ENCODE results near the gene NME2. TPM values are rescaled to one million over a fixed set of nuclear protein-coding genes. Genes with fewer than 3 reads are reported as not detected.
"Not testable (repeated sequence)": the region's sequence is repeated elsewhere in the genome, so short reads cannot be mapped to it uniquely, and the experiment has no call there.

The NME2 gene
- 664 and 674 TPM in 2 replicates for total RNA-seq

GRCh38 chr17:51166198-51166986 is at the start of gene NME2:
Gene NME2, plus strand, starts transcription at chr17:51166411. Its CDS starts 420 bp downstream, at chr17:51166831.
- Mint-ChIP-seq H3K4me1 (ENCODE audit: low read depth) (peaks cover 32% of the 10 kb centered on the region), H3K27ac (peak within 1 kb of the TSS; percentile 98), H3K9me3 (no peaks in the 10 kb centered on the region), H3K27me3 (ENCODE audit: insufficient read depth) (peaks cover 1% of the 10 kb centered on the region), H3K4me3 (peak within 1 kb of the TSS; percentile 98), H3K36me3 (ENCODE audit: low read depth) (peaks cover 52% of the 10 kb centered on the region)
- intact Hi-C loops (cut with micrococcal nuclease): loop anchor here (1.0 kb wide), 3 partner anchors 13 to 300 kb away; partner anchors contain the start of genes NME1 and TOB1
- DNase-seq (ENCODE audit: low spot score): peak; percentile 69

GRCh38 chr17:51118330-51119195 is 47.6 kb upstream of the NME2 start:
- peaks cover 66% of the 10 kb centered on the region for H3K4me1 Mint-ChIP-seq (ENCODE audit: low read depth)
- no peak for DNase-seq (ENCODE audit: low spot score)
- H3K27me3 Mint-ChIP-seq (ENCODE audit: insufficient read depth): no peaks in the 10 kb centered on the region
- peak overlapping the region; percentile 7 for H3K27ac Mint-ChIP-seq
- peak overlapping the region; percentile 97 for H3K4me3 Mint-ChIP-seq
- H3K9me3 Mint-ChIP-seq: no peaks in the 10 kb centered on the region
- H3K36me3 Mint-ChIP-seq (ENCODE audit: low read depth): peaks cover 5% of the 10 kb centered on the region
- intact Hi-C loops (cut with micrococcal nuclease): loop anchor here (2.0 kb wide), 1 partner anchor 22 kb away; no protein-coding TSS in a partner anchor

GRCh38 chr17:51119415-51120356 is 46.5 kb upstream of the NME2 start:
- Mint-ChIP-seq H3K36me3 (ENCODE audit: low read depth) (peaks cover 5% of the 10 kb centered on the region), H3K4me3 (peak overlapping the region; percentile 97), H3K27me3 (ENCODE audit: insufficient read depth) (no peaks in the 10 kb centered on the region), H3K9me3 (no peaks in the 10 kb centered on the region), H3K27ac (peak overlapping the region; percentile 97), H3K4me1 (ENCODE audit: low read depth) (peaks cover 66% of the 10 kb centered on the region)
- peak; percentile 45 for DNase-seq (ENCODE audit: low spot score)
- intact Hi-C loops (cut with micrococcal nuclease): loop anchor here (1.0 to 2.0 kb wide), 3 partner anchors 23 to 141 kb away; partner anchors contain the start of genes MBTD1 and UTP18

GRCh38 chr17:51120357-51120738 is 45.9 kb upstream of the NME2 start:
- peaks cover 60% of the 10 kb centered on the region for H3K4me1 Mint-ChIP-seq (ENCODE audit: low read depth)
- peak overlapping the region; percentile 97 for H3K4me3 Mint-ChIP-seq
- peak overlapping the region; percentile 96 for H3K27ac Mint-ChIP-seq
- no peaks in the 10 kb centered on the region for H3K9me3 Mint-ChIP-seq
- no peak for DNase-seq (ENCODE audit: low spot score)
- H3K36me3 Mint-ChIP-seq (ENCODE audit: low read depth): peaks cover 5% of the 10 kb centered on the region
- H3K27me3 Mint-ChIP-seq (ENCODE audit: insufficient read depth): no peaks in the 10 kb centered on the region
- intact Hi-C loops (cut with micrococcal nuclease): loop anchor here (1.0 to 2.0 kb wide), 2 partner anchors 90 to 140 kb away; partner anchors contain the start of genes MBTD1 and UTP18

- DNase-seq (ENCODE audit: low spot score): peak; percentile 93
- peaks cover 5% of the 10 kb centered on the region for H3K36me3 Mint-ChIP-seq (ENCODE audit: low read depth)
- peaks cover 2% of the 10 kb centered on the region for H3K27me3 Mint-ChIP-seq (ENCODE audit: insufficient read depth)
- intact Hi-C loops (cut with micrococcal nuclease): loop anchor here (1.0 to 2.0 kb wide), 8 partner anchors 26 to 414 kb away; partner anchors contain the start of genes ANKRD40, MBTD1, NME1 and NME2
- peaks cover 55% of the 10 kb centered on the region for H3K4me1 Mint-ChIP-seq (ENCODE audit: low read depth)
- H3K9me3 Mint-ChIP-seq: no peaks in the 10 kb centered on the region
- peak within 1 kb of the TSS; percentile 99 for H3K27ac Mint-ChIP-seq
- H3K4me3 Mint-ChIP-seq: peak within 1 kb of the TSS; percentile 97
These were observed 45.2 kb upstream of the NME2 start, which contains the start of gene SPAG9 for GRCh38 chr17:51120739-51121619. Gene SPAG9, minus strand, starts transcription at chr17:51120868. Its CDS starts 212 bp downstream, at chr17:51120656.

GRCh38 chr17:51121620-51122472 is 44.4 kb upstream of the NME2 start:
- Mint-ChIP-seq H3K4me3 (peak overlapping the region; percentile 88), H3K27ac (peak overlapping the region; percentile 99), H3K36me3 (ENCODE audit: low read depth) (peaks cover 5% of the 10 kb centered on the region), H3K9me3 (no peaks in the 10 kb centered on the region), H3K27me3 (ENCODE audit: insufficient read depth) (peaks cover 2% of the 10 kb centered on the region), H3K4me1 (ENCODE audit: low read depth) (peaks cover 46% of the 10 kb centered on the region)
- DNase-seq (ENCODE audit: low spot score): peak; percentile 68
- intact Hi-C loops (cut with micrococcal nuclease): loop anchor here (1.0 to 2.0 kb wide), 7 partner anchors 25 to 415 kb away; partner anchors contain the start of genes ANKRD40, NME1 and NME2

- H3K27me3 Mint-ChIP-seq (ENCODE audit: insufficient read depth); H3K9me3 Mint-ChIP-seq; intact Hi-C loops (cut with micrococcal nuclease); DNase-seq (ENCODE audit: low spot score); H3K36me3 Mint-ChIP-seq (ENCODE audit: low read depth): not testable (repeated sequence)
- peak overlapping the region; percentile 88 for H3K4me3 Mint-ChIP-seq
- H3K4me1 Mint-ChIP-seq (ENCODE audit: low read depth): peaks cover 40% of the 10 kb centered on the region
- peak overlapping the region; percentile 99 for H3K27ac Mint-ChIP-seq
These were observed 43.6 kb upstream of the NME2 start for GRCh38 chr17:51122473-51123115.

- intact Hi-C loops (cut with micrococcal nuclease): no loop called here
- Mint-ChIP-seq H3K27ac (no peak overlapping the region), H3K4me1 (ENCODE audit: low read depth) (peaks cover 18% of the 10 kb centered on the region), H3K9me3 (no peaks in the 10 kb centered on the region), H3K4me3 (no peak overlapping the region), H3K36me3 (ENCODE audit: low read depth) (no peaks in the 10 kb centered on the region), H3K27me3 (ENCODE audit: insufficient read depth) (peaks cover 2% of the 10 kb centered on the region)
- DNase-seq (ENCODE audit: low spot score): no peak
These were observed 41.3 kb upstream of the NME2 start for GRCh38 chr17:51124640-51125503.

GRCh38 chr17:51128076-51128475 is 38.1 kb upstream of the NME2 start:
- peaks cover 2% of the 10 kb centered on the region for H3K27me3 Mint-ChIP-seq (ENCODE audit: insufficient read depth)
- no peaks in the 10 kb centered on the region for H3K9me3 Mint-ChIP-seq
- H3K4me3 Mint-ChIP-seq: no peak overlapping the region
- intact Hi-C loops (cut with micrococcal nuclease): no loop called here
- H3K4me1 Mint-ChIP-seq (ENCODE audit: low read depth): peaks cover 6% of the 10 kb centered on the region
- no peak for DNase-seq (ENCODE audit: low spot score)
- H3K36me3 Mint-ChIP-seq (ENCODE audit: low read depth): no peaks in the 10 kb centered on the region
- H3K27ac Mint-ChIP-seq: no peak overlapping the region

- Mint-ChIP-seq H3K4me1 (ENCODE audit: low read depth) (peaks cover 11% of the 10 kb centered on the region), H3K27me3 (ENCODE audit: insufficient read depth) (no peaks in the 10 kb centered on the region), H3K9me3 (no peaks in the 10 kb centered on the region), H3K27ac (no peak overlapping the region), H3K4me3 (no peak overlapping the region), H3K36me3 (ENCODE audit: low read depth) (no peaks in the 10 kb centered on the region)
- intact Hi-C loops (cut with micrococcal nuclease): no loop called here
- DNase-seq (ENCODE audit: low spot score): no peak
These were observed 33.3 kb upstream of the NME2 start for GRCh38 chr17:51132964-51133319.

Data from activated T-helper 1 cell treated with anti-CD3 and anti-CD28 coated beads, Interleukin-12 subunit alpha, Interleukin-12 subunit beta, Interleukin-2, Interleukin-4 antibody, amounts not matched to agents 30 ng/mL and 10 ng/mL and 1 ng/mL, durations not matched to agents 14 hours and 24 hours and 36 hours (primary cell).